ENCODE measurements around the gene KCNK3. TPM values are rescaled to one million over a fixed set of nuclear protein-coding genes. Genes with fewer than 3 reads are reported as not detected.
A peak's percentile ranks its signal among the peaks of the same experiment; 100 is the strongest.

Gene KCNK3
- total RNA-seq (2021): 0.09 TPM in 1 of 2 replicates, not detected in the other
- long read RNA-seq, full-length matches to known transcripts: 1 of 1 reads
- long read RNA-seq, partial matches to known transcripts: 0 of 1 reads
- long read RNA-seq, other reads (novel, unspliced or antisense): 0 of 1 reads

- H2BK12ac ChIP-seq (ENCODE audit: insufficient read length, low read depth, low read length): no peak within 1 kb of the TSS
- TF ChIP-seq CTCF (conservative IDR thresholded peaks at IDR 0.05): no peak
- H3K56ac ChIP-seq (ENCODE audit: insufficient read length, low read depth, low read length): no peak within 1 kb of the TSS
- no peaks in the 10 kb centered on the region for H3K79me2 ChIP-seq (ENCODE audit: insufficient read depth, low read length)
- H3K23me2 ChIP-seq (ENCODE audit: insufficient read length, low read depth, low read length, poor library complexity, severe bottlenecking): peaks cover 8% of the 10 kb centered on the region
- Mint-ChIP-seq H3K27ac (peak within 1 kb of the TSS in 1 of 3 experiments; percentile 14; a peak in 1 of 7 replicates), H3K4me1 (peaks cover 19 to 23% of the 10 kb centered on the region in 2 experiments), H3K27me3 (ENCODE audit: low read depth) (peaks cover 93% of the 10 kb centered on the region), H3K4me3 (peak within 1 kb of the TSS; percentile 51 to 78), H3K9me3 (peaks cover 0 to 3% of the 10 kb centered on the region in 2 experiments; a peak in 1 of 5 replicates), H3K36me3 (ENCODE audit: insufficient read depth in 1 of 3, low read depth in 3 of 3) (no peaks in the 10 kb centered on the region; a peak in 1 of 7 replicates)
- no peak within 1 kb of the TSS for H3T11ph ChIP-seq (ENCODE audit: low read length)
- H3K9me3 ChIP-seq (ENCODE audit: control insufficient read depth, low read depth, low read length): no peaks in the 10 kb centered on the region
- H2BK20ac ChIP-seq (ENCODE audit: low read depth, low read length, poor library complexity, severe bottlenecking): no peak within 1 kb of the TSS
- H3K9ac ChIP-seq (ENCODE audit: extremely low read depth, insufficient read length, low read length): peak within 1 kb of the TSS; percentile 46
- H3K4me1 ChIP-seq (ENCODE audit: insufficient read depth, low read length): no peaks in the 10 kb centered on the region
- H3K4me2 ChIP-seq (ENCODE audit: insufficient read depth, insufficient read length, low read length): peak within 1 kb of the TSS; percentile 65
- H2AK5ac ChIP-seq (ENCODE audit: insufficient read length, low read length): no peak within 1 kb of the TSS
- H3K23ac ChIP-seq (ENCODE audit: insufficient read length, low read depth, low read length): no peak within 1 kb of the TSS
- H3K4ac ChIP-seq (ENCODE audit: low read depth, low read length): no peak within 1 kb of the TSS
- H3K27me3 ChIP-seq (ENCODE audit: insufficient read depth, low read length): peaks cover 30% of the 10 kb centered on the region; the same call in 1 of the 2 replicates
- peak within 1 kb of the TSS; percentile 61 for H3K18ac ChIP-seq (ENCODE audit: insufficient read length, low read depth, low read length)
- H2BK120ac ChIP-seq (ENCODE audit: low read depth, low read length, poor library complexity, severe bottlenecking): no peak within 1 kb of the TSS
- H3K27ac ChIP-seq (ENCODE audit: insufficient read length, low read depth, low read length): no peak within 1 kb of the TSS
- H2BK5ac ChIP-seq (ENCODE audit: insufficient read length, low read length): no peak within 1 kb of the TSS
- no peak within 1 kb of the TSS for H2BK15ac ChIP-seq (ENCODE audit: low read depth, low read length)
- no CpG with 5 or more reads among the region's 64 CpGs for WGBS (ENCODE audit: extremely low coverage, insufficient read length, low lambda C conversion rate)
- H2AFZ ChIP-seq (ENCODE audit: low read length): peak within 1 kb of the TSS; percentile 56
- H3K14ac ChIP-seq (ENCODE audit: insufficient read depth, low read length): no peak within 1 kb of the TSS; the same call in 1 of the 2 replicates
- DNase-seq: peak; percentile 88
- no peak within 1 kb of the TSS for H4K5ac ChIP-seq (ENCODE audit: insufficient read length, low read depth, low read length)
- no peaks in the 10 kb centered on the region for H4K20me1 ChIP-seq (ENCODE audit: control insufficient read depth, insufficient read depth, insufficient read length)
- no peak within 1 kb of the TSS for H4K91ac ChIP-seq (ENCODE audit: insufficient read length, low read depth, low read length)
- no peaks in the 10 kb centered on the region for H3K79me1 ChIP-seq (ENCODE audit: insufficient read depth, low read depth, low read length, poor library complexity, severe bottlenecking)
- H4K8ac ChIP-seq (replicated peaks; ENCODE audit: insufficient read length, low read depth, low read length): no peak within 1 kb of the TSS
Measured at GRCh38 chr2:26692279-26692896, at the start of gene KCNK3. TSS of gene KCNK3 (plus strand) at chr2:26692722. CDS start at chr2:26692876, 154 bp downstream.

Data from H9 (cell line).